HG02885 (cell line): ENCODE results near the gene ZIC1.

Experiments used
- ATAC-seq: cut with Tn5 transposase; IDR thresholded peaks from one replicate; pipeline ENCODE4 v1.9.1; 2021; ENCODE audit warnings: mild to moderate bottlenecking; ENCODE audit not compliant: unreplicated experiment, poor library complexity

The ZIC1 gene

DNA sequence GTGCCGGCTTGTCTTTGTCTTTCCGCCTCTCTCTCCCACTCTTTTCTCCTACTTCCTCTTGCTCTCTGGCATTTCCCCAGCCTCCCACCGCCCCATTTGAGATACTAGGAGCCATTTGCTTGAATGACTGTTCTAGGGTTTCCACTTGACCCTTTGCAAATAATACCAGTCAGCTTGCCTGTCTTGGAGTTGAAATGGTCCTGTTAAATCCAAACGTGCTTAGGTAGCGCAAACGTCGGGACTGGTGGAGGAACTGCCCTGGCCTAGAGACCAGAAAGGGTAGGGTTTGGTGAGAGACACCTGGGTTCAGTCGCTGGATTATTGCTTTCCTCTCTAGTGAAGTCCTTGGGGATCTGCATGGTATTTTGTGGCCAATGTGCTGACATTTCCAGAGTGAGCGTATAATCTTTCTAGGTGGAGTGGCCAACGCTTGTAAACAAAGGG lies 10.6 kb downstream of the ZIC1 start:
- ATAC-seq: no peak

DNA sequence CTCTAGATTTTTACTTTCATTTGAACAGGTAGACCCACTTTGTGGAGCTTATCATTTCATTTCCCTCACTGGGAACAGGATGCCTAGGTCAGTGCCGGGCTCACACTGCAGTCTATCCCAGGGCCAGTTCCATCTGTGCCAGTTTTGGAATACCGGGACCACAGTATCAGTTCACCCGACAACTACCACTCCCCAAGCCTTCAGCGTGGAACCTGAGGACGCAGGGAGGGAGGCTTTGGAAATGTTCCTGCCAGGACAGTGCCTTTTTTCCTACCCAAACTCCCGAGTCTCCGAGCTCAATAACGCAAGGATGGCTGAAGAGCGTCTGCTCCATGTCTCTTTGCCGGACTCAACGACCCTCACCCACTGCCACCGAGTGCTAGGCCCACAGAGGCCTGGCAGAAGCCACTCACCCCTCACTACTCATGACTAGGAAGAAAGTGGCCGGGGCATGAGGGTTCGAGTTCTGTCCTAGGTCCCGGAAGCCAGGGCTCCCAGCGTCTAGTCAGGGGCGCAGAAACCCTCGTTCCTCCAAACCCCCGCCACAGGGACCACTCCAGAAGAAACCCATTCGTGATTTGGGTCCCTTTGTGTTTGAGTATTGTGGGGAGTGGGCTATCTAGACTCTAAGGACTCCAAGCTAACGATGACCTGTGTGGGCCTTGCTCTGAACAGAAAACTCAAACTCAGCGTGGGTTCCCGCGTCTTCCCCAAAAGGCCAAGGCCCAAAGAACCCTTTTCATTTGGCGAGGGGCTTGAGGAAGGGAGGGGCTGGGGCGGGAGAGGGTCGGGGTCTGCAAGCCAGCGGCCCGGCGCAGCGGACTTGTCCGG lies 11.4 kb downstream of the ZIC1 start:
- no peak for ATAC-seq

DNA sequence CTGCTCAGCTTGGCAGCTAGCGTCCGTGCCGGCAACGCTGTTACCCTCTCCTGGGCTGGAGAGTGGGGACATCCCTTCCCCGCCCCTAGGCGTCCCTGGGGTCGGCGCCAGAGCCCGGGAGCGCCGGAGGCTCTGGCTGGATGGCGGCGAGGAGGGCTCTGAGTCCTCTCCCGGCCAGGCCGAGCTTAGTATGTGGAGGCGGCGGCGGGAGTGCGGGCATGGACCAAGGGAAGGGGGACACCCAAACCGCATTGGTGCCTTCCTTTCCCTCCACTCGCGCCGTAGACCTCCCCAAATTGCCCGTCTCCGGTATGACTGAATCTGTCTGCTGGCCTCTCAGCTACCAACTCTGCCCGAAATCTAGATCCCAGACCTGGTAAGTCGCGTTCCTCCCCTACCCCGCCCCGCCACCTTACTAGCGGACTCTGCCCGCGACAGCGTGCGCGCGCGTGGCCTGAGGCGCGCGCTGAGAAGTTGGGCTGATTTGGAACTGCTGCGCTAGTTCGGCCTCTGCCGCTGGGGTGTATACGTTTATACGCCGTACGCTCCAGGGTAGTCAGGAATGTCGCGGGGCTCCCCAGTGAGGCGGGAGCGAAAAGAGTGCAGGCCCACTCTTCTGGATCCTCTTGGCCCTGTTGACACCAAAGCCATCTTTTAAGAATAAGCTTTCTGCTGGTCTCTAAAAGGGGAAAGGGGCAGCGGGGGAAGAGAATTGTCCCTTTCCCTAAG lies 12.2 kb downstream of the ZIC1 start:
- no peak for ATAC-seq

DNA sequence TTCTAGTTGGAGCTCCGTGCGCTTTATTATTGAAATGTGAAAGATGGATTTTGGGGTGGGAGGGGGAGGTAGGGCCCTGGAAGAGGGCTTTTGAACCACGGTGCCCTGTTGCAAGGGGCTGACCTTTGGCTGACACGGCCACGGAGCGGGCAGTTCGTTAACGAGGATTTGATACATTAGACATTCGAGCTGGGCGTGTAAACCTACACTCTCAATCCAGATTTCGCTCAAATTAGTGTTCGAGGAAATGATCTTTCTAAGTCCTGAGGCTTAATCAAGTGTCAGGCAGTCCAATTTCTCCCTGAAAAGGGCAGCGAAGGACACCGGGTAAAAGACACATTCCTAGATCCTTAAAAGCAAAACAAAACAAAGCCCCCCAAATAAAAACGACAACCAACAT lies 13.0 kb downstream of the ZIC1 start:
- no peak for ATAC-seq

DNA sequence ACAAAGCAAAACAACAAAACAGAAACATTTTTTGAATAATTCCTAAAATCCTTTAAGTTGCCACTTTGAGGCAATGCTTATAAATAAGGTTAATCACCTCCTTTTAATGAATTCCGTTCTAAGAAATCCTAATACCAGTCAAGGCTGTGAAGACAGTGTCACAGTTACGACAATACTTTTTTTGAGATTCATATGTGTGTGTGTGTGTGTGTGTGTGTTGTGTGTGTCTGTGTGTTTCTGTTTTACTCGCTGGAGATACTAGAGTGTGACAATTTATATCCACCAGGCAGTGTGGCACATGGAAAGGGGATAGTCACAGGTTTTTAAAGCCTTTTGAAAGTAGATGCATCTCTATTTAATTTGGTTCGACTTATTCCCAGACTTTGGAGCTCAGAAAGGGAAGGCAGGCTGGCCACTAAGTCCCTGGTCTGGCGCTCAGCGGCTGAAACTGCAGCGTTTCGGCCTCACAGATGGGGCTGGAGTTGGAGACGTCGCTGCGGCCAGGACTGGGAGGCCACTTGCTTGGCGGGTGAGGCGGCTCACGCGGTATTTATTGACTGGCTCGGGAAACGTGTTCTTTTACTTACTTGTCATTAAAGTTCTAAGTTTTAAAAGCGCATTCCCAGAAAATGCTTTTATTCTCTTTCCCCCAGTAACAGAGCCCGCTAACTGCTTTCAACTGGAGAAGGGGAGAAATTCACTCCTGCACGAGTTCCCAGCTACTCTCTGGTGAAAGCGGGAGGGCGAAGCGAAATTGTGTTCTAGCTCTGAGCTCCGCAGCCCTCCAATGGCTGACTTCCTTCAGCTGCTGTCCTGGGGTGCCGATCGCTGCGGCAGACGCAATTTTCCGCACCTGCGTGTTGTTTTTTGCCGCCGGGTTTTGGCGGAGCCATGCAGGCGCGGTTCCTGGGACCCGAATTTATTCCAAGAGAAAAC lies 13.7 kb downstream of the ZIC1 start:
- no peak for ATAC-seq

DNA sequence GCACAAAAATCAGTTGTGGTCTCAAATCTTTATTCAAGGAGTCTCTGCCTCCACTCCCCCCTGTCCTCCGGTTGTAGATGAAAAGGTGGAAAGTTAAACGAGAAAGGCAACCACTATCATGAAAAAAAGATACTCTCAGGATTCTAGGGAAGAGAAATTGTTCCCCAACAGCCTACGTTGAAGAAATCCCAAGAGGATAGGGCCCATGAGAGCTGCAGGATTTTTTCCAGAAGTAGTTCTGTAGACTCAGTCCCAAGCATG lies 14.3 kb downstream of the ZIC1 start:
- ATAC-seq: no peak

DNA sequence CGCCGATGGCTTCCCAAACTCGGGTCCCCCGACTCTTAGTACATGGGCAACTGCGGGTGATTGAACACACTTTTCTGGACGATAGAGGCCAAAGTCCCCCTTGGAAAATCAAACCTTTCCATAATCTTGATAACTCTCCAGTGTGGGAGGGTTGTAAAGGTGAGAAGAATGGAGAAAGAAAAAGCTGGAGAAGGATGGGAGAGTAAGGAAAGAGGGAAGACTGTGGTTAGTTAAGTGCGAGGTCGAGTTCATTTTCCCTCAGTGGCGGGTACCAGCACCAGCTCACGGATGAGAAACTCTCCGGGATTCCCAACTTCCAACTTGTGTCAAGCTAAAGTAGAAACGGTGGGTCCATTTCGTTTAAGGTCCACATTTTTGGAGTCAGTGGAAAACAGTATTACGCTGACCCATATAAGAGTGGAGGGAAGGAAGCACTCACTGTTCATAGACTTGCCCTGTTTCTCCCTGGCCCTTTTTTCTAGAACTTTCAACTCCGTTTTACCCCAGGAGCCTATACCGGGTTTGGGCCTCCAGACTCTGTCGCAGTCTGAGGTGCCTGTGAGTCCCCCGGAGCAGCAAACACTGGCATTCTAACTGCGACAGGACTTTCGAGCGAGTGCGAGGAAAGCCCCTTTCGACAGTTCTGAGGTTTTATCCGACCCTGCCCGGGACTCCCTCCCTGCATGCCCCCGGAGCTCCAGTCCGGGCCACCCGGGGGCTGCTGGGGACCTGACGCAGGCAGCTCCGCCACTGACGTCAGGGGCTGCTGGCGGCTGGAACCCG lies 14.8 kb downstream of the ZIC1 start:
- ATAC-seq: no peak

DNA sequence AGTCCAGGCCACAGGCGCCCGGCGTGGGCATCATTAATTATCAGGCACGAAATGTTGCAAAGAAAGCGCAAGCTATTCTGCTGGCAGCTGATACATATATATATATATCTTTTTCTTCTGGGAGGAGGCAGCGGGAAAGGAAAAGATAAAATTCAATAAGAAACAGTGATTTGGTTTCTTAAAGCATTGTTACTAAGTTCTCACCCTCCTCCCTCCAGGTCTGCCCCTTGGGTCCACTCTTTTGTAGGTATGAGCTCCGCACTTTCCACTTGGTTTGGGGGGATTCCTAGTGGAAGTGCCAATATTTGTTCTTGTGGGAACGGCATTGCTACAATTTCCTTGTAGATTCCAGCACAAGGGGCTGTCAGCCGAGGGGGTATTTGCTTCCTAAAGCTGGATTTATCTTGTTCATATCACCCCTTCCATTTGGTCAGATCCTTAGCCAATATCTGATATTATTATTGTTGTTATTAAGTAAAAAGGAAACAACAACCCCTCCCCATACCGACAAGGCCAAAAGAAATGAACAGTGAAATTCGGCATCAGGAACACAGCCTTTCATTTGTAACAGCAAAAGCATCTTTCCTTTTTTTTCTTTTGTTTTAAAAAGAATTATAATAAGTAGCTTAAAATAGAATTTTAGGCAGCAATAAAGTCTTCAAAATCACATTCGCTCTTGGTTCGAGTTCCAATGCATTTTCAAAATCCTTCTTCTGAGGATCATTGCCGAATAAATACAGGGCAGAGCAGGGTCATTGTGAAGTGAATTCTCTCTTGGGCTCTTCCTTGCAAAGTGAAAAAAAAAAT lies 15.6 kb downstream of the ZIC1 start:
- no peak for ATAC-seq

DNA sequence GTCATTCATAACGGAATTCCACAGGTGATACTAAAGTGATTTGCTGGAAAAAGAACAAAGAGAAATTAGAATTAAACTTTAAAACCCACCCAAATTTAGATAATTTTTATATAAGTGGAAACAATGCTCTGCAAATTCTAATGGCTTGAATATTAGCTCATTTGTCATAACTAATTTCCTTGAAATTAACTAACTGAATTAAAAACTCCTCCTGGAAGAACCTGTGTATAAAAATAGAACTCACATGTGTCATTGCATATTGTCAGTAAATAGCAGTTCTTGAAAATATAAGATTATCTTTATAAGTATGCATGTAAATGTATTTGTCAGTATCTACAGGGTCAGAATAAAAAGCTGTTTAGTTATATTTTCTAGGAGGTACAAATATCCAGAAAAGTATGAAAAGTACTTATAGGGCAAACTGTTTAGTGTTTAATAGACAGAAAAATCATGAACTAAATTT lies 16.3 kb downstream of the ZIC1 start:
- no peak for ATAC-seq

DNA sequence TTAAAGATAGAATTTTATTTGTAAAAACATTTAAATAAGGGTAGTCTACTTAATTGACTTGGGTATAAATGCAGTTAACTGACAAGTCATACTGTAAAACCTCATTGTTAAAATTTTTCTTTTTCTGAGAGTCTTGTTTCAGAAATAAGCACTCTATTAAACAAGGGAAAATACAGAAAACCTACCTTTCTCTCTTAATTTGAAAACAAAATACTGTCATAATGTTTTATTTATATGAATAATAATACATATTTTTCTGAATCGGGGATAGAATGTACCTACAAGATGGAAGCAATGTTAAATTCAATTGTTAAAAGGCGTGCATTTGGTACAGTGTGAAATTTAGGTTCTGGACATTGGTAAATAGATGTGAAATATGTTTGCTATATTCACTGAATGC lies 17.8 kb downstream of the ZIC1 start:
- ATAC-seq: no peak

DNA sequence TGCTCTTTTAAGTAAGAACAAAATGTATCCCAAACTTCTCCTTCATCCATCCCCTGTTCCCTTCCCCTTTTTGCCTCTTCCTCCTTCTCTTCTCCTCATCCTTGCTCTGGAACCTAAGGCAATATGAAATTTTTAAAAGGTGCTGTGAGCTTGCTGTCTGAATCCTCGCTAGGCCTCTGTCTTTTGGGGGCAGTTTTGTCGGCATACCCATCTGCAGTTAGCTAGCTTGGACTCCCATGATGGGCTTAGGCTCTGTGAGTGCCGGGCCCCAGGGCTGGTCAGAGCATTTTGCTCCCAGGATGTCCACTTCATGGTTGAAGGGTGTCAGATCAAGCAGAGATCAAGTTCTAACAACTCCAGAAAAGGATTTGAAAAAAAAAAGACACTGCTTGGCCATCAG lies 18.6 kb downstream of the ZIC1 start:
- ATAC-seq: no peak

DNA sequence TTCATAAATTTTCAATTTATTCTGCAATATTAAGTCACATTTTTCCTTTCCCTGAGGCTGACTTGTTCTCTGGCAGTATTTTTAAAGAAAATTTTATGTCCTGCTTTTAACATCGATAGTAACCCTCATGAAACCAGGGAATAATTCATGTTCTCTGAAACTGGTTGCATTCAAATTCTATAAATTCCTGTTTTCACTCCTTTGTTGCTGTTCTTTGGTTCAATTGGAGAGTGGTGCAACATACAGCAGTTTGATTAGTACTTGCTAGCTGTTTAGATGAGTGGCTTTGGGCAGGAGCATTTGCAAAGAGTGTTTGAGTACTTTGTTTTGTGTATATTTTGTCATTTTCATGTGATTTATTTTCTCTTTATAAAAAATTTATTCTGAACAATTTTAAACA lies 19.2 kb downstream of the ZIC1 start:
- no peak for ATAC-seq

DNA sequence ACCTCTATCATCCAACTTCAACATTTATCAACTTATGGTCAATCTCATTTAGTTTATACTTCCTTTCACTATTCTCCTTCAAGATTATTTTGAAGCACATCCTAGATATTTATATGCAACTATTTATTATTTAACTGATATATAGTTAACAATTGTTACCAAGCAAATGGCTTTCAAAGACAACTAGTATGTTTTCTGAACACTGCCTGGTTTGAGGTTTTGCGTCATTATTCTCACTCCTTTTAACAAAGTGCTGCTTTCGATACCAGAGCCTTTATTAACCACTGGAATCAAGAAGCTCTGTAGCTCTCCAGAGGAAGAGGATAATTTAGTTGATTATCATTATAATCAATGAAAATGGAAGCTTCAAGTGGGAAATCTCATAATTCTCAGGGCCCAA lies 19.6 kb downstream of the ZIC1 start:
- no peak for ATAC-seq

DNA sequence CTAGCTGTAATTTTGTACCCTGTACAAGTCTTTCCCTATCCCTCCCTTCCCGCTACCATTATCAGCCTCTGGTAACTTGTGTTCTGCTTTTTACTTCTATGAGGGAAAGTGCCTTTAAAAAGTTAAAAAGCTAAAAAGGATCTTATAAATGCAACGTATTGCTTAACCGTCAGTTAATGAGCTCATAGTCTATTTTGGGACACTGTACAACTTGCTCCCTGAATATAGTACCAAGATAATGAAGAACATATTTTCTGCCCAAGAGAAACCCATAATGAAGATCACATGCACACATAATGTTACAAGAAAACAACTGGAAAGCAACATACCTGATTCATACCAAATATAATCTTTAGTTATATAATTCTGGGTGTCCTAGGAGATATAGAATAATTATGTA lies 22.6 kb downstream of the ZIC1 start:
- no peak for ATAC-seq

DNA sequence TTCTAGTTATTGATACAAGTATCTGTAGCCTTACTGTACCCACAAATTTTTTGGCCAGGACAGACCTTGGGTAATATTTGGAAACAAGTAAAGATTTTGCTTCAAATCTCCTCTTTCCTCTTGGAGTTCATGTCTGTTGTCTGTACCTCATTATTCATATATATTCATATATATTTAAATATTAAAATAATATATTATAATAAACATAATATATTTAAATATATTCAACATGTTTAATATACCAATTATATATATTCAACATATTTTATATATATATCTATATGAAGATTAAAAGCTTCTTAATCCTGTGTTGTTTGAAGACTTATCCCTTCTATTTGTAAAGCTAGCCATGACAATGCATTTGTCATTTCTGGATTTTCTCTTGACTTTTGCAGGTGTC lies 38.1 kb downstream of the ZIC1 start:
- no peak for ATAC-seq

DNA sequence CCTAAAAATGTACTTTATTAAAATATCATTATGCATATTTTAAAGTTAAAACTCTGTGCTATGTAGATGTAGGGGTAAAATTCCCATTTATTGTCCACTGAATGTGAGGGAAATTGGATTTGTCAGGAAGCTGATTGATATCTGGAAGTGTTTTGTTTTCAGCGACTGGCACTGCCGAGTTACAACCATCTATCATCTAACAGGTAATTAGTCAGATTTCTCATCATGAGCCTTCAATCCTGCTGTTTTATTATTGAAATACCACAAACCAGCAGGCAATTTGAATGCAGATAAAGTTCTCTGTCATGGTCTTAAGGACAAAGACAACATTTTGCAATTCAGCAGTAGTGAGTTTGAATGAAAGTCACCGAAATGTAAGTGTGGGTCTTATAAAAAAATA lies 40.5 kb downstream of the ZIC1 start:
- ATAC-seq: no peak

DNA sequence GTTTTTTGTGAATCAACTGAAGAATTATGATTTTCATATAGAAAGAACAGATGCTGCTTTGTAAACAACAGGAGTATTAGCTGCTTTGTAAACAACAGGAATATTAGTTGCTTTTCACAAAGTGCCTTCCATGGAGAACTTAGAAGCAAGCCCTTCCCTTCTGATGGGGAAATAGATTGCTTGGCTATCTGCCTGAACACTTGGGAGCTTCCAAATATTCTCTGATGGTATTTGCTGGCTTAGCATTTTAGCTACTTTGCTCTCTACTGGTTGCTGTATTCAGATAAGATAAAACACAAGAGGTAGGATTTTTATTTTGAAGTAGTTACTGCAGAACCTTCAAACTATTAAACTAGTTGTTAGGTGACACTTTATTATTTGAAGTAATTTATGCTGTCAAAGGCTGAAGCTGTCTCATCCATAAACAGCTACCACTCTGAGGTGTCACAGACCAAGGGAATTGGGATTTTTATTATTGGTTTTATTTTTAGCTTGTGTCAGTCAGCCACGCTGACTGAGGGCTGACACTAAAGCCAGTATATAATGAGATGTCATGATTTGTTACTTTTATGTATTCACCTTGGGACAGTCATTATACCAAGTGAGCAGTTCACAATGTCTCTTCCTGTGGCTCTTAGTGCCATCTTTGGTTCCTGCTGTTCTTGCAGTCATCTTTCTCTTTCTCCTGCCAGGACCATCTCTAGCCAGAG lies 50.0 kb downstream of the ZIC1 start:
- no peak for ATAC-seq

DNA sequence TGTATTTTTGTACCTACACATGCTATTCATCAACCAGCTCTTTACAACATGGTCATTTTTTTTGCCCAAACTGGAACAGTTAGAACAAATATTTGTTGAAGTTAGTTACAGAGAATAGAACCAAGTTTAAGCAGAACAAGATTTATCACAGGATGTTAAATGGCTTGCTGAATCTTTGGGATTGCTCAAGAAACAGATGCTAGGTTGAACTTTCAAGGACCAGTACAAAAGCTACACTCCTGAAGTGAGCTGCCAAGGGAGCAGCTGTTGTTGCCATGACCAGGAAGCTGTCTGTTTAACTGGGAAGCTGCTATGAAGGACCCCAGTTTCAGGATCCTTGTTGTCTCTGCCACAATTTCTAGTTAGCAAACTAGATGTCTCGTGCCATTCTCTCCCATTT lies 53.7 kb downstream of the ZIC1 start:
- no peak for ATAC-seq
